Progenitor cell of endocrine pancreas (in vitro differentiated cells): ENCODE results near the gene NCOA1. TPM values are rescaled to one million over a fixed set of nuclear protein-coding genes. Genes with fewer than 3 reads are reported as not detected.
A peak's percentile ranks its signal among the peaks of the same experiment; 100 is the strongest.

ENCODE experiments used
- DNase-seq: peaks from one replicate; pipeline ENCODE4 v3.0.0; 2021; ENCODE audit warnings: low spot score; ENCODE audit not compliant: unreplicated experiment
- H3K27ac Mint-ChIP-seq: 2 replicates; pipeline ENCODE4 v1.8.0; 2021; ENCODE audit warnings: mild to moderate bottlenecking, moderate library complexity, mixed read lengths
- H3K27me3 Mint-ChIP-seq: 2 replicates; pipeline ENCODE4 v1.8.0; 2021; ENCODE audit warnings: mixed read lengths
- H3K36me3 Mint-ChIP-seq: 2 replicates; pipeline ENCODE4 v1.8.0; 2022; ENCODE audit warnings: mixed read lengths; ENCODE audit not compliant: insufficient read depth
- H3K4me1 Mint-ChIP-seq: 2 replicates; pipeline ENCODE4 v1.8.0; 2021; ENCODE audit warnings: low read depth, mixed read lengths
- H3K4me3 Mint-ChIP-seq: 2 replicates; pipeline ENCODE4 v1.8.0; 2021; ENCODE audit warnings: low read depth, mild to moderate bottlenecking, moderate library complexity, mixed read lengths
- H3K9me3 Mint-ChIP-seq: 2 replicates; pipeline ENCODE4 v1.8.0; 2021; ENCODE audit warnings: low read depth, mixed read lengths
- total RNA-seq: library from RNA; stranded (reverse); gene quantifications from 2 replicates; pipeline ENCODE4 v1.2.1, GENCODE V29; 2021
- TF ChIP-seq, protein P1 (sequence below): fragments of 200-600 bp; sonication (generic); IDR thresholded peaks from one replicate; pipeline ENCODE4 v1.5.0; 2021; ENCODE audit warnings: antibody characterized with exemption, mild to moderate bottlenecking; ENCODE audit not compliant: unreplicated experiment

Gene NCOA1
- total RNA-seq, 1 donor from 2014 or later = 32.3 TPM

DNA sequence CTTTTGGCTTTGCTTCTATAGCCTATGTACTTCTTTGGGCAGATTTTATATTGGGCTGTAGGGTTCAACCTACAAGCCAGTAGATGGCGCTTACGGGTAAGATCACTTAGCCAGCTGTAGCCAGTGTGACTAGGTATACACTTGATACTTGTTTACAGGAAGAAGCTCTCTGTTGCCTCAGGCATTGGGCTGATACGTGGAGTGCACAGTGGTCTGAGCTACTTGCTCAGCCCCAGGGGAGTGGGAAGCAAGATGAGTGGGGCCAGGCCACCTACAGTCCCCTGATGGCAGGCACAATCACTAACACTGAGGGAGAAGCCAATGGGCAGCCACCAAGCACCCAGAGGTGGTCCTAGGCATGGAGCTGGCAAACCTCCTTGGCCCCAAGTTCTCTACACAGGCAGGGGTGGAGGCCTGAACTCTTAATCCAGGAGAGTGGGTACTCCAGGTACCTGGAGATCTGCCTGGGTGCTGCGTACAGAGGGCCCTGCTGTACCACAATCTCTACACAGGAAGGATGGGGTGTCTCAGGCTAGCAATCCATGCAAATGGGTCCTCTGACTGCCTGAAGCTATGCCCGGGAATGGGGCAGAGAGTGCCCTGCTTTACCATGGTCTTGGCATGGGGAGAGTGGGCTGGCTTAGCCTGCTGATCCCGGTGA, 122.2 kb downstream of the NCOA1 start:
- no peak overlapping the region for H3K27ac Mint-ChIP-seq
- H3K4me1 Mint-ChIP-seq = peaks cover 1% of the 10 kb centered on the region
- H3K27me3 Mint-ChIP-seq = no peaks in the 10 kb centered on the region
- TF ChIP-seq, protein P1, sequence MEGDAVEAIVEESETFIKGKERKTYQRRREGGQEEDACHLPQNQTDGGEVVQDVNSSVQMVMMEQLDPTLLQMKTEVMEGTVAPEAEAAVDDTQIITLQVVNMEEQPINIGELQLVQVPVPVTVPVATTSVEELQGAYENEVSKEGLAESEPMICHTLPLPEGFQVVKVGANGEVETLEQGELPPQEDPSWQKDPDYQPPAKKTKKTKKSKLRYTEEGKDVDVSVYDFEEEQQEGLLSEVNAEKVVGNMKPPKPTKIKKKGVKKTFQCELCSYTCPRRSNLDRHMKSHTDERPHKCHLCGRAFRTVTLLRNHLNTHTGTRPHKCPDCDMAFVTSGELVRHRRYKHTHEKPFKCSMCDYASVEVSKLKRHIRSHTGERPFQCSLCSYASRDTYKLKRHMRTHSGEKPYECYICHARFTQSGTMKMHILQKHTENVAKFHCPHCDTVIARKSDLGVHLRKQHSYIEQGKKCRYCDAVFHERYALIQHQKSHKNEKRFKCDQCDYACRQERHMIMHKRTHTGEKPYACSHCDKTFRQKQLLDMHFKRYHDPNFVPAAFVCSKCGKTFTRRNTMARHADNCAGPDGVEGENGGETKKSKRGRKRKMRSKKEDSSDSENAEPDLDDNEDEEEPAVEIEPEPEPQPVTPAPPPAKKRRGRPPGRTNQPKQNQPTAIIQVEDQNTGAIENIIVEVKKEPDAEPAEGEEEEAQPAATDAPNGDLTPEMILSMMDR = peak; percentile 51
- no peak for DNase-seq
- H3K4me3 Mint-ChIP-seq = no peak overlapping the region
- no peaks in the 10 kb centered on the region for H3K9me3 Mint-ChIP-seq
- peaks cover 3% of the 10 kb centered on the region for H3K36me3 Mint-ChIP-seq

- Mint-ChIP-seq H3K36me3 (peaks cover 3% of the 10 kb centered on the region), H3K4me3 (no peak overlapping the region), H3K4me1 (peaks cover 1% of the 10 kb centered on the region), H3K27me3 (no peaks in the 10 kb centered on the region), H3K9me3 (no peaks in the 10 kb centered on the region), H3K27ac (no peak overlapping the region)
- TF ChIP-seq, protein P1 = no peak
- no peak for DNase-seq
Observed at GRCh38 chr2:24616616-24617015, 125.6 kb downstream of the NCOA1 start.

DNA sequence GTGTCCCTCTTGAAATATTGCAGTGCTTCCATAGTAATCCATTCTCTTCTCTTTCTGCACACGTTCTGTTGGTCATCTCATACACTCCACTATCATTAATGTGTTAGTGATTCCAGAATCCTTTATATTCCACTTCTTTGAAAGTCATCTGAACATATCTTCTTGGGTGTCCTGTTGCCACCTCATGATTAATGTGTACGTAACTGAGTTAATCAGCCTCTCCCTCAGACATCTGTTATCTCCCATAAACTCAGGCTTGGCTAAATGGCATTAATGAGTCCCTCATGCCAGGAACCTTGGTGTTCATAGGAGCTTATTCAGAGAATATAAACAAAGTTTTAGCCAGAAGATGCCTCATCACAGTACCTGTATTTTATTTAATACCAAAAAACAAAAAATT, 126.4 kb downstream of the NCOA1 start:
- Mint-ChIP-seq H3K4me3 (no peak overlapping the region), H3K9me3 (no peaks in the 10 kb centered on the region), H3K4me1 (peaks cover 1% of the 10 kb centered on the region), H3K36me3 (no peaks in the 10 kb centered on the region), H3K27ac (no peak overlapping the region), H3K27me3 (no peaks in the 10 kb centered on the region)
- no peak for DNase-seq
- TF ChIP-seq, protein P1 = no peak

DNA sequence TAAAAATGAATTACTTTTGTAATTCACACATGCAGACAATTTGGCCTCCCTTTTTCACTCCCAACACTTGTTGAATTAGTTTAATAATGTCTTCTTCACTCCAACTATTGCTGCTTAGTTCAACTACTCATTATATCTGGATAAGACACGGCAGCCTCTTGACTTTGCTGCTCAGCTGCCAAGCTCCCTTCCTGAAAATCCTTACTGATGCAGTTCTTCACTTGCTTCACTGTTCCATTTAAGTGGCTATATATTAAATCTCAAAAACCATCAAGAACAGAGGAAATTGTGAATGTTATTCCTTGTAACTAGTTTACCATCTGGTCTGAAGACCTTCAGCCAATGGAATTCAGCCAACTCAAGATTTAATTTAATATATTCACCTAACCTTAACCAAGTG, 127.1 kb downstream of the NCOA1 start:
- no peak for DNase-seq
- TF ChIP-seq, protein P1 = no peak
- H3K36me3 Mint-ChIP-seq = no peaks in the 10 kb centered on the region
- no peaks in the 10 kb centered on the region for H3K27me3 Mint-ChIP-seq
- no peak overlapping the region for H3K4me3 Mint-ChIP-seq
- H3K4me1 Mint-ChIP-seq = peaks cover under 1% of the 10 kb centered on the region
- H3K9me3 Mint-ChIP-seq = no peaks in the 10 kb centered on the region
- H3K27ac Mint-ChIP-seq = no peak overlapping the region

DNA sequence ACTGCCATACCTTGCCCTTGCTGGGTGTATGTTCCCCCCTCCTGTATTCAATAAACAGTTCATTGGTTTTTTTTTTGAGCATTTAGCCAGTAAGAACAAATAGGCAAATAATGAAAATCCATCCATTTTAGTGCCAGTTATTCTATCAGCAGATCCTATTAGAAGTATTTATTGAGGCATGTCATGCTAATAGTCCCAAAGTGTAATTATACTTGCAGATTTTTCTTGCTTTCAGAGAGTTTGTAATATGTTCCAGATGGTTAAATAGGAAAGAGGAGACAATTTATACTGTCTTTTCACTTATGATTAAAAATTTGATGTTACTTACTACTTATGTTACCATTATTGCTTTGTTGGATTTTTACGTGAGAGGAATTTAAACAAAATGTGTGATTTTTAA, 127.6 kb downstream of the NCOA1 start:
- no peaks in the 10 kb centered on the region for H3K4me1 Mint-ChIP-seq
- no peaks in the 10 kb centered on the region for H3K27me3 Mint-ChIP-seq
- H3K36me3 Mint-ChIP-seq = no peaks in the 10 kb centered on the region
- no peak overlapping the region for H3K27ac Mint-ChIP-seq
- H3K4me3 Mint-ChIP-seq = no peak overlapping the region
- DNase-seq = no peak
- TF ChIP-seq, protein P1 = no peak
- H3K9me3 Mint-ChIP-seq = no peaks in the 10 kb centered on the region
